Mesendoderm (in vitro differentiated cells): ENCODE measurements around the gene PCNX1.

Experiments used
- DNase-seq: peaks from one replicate; pipeline ENCODE4 v3.0.0; 2013
- H2AK5ac ChIP-seq: 2 replicates; pipeline ENCODE4 v1.6.1; 2013; ENCODE audit warnings: low read length, inconsistent platforms
- H2BK120ac ChIP-seq: 2 replicates; pipeline ENCODE4 v1.6.1; 2013; ENCODE audit warnings: low read depth, mild to moderate bottlenecking, low read length, moderate library complexity, mixed read lengths
- H2BK15ac ChIP-seq: replicated peaks from 2 replicates; pipeline ENCODE4 v1.6.1; 2013; ENCODE audit warnings: low read depth, mild to moderate bottlenecking, moderate library complexity
- H2BK5ac ChIP-seq: 2 replicates; pipeline ENCODE4 v1.6.1; 2013; ENCODE audit warnings: low read length, inconsistent platforms
- H3K18ac ChIP-seq: 2 replicates; pipeline ENCODE4 v1.6.1; 2013; ENCODE audit warnings: mild to moderate bottlenecking, low read length, mixed read lengths
- H3K23ac ChIP-seq: one replicate; pipeline ENCODE4 v1.6.1; 2013; ENCODE audit warnings: low read length
- H3K27ac ChIP-seq: 2 replicates; pipeline ENCODE4 v1.5.1; 2013; ENCODE audit warnings: low read depth, mild to moderate bottlenecking, inconsistent platforms, low read length, moderate library complexity
- H3K27me3 ChIP-seq: 2 replicates; pipeline ENCODE4 v1.6.1; 2013; ENCODE audit warnings: low read length, control low read depth, mild to moderate bottlenecking, inconsistent platforms; ENCODE audit not compliant: insufficient read depth, poor library complexity
- H3K36me3 ChIP-seq: 2 replicates; pipeline ENCODE4 v1.6.1; 2013; ENCODE audit warnings: low read length, inconsistent platforms; ENCODE audit not compliant: control insufficient read depth, insufficient read depth
- H3K4ac ChIP-seq: one replicate; pipeline ENCODE4 v1.6.1; 2013; ENCODE audit warnings: low read depth, mild to moderate bottlenecking, low read length, moderate library complexity
- H3K4me1 ChIP-seq: 2 replicates; pipeline ENCODE4 v1.6.1; 2013; ENCODE audit warnings: low read depth, low read length, inconsistent platforms; ENCODE audit not compliant: control insufficient read depth
- H3K4me2 ChIP-seq: 2 replicates; pipeline ENCODE4 v1.6.1; 2013; ENCODE audit warnings: low read length
- H3K4me3 ChIP-seq: 2 replicates; pipeline ENCODE4 v1.5.1; 2013; ENCODE audit warnings: mild to moderate bottlenecking, low read length
- H3K56ac ChIP-seq: one replicate; pipeline ENCODE4 v1.6.1; 2013; ENCODE audit warnings: low read length
- H3K79me1 ChIP-seq: 2 replicates; pipeline ENCODE4 v1.6.1; 2013; ENCODE audit warnings: low read length, inconsistent platforms
- H3K79me2 ChIP-seq: 2 replicates; pipeline ENCODE4 v1.6.1; 2013; ENCODE audit warnings: mild to moderate bottlenecking, low read length; ENCODE audit not compliant: control insufficient read depth, insufficient read depth
- H3K9ac ChIP-seq: 2 replicates; pipeline ENCODE4 v1.6.1; 2013; ENCODE audit warnings: low read length, inconsistent platforms
- H4K5ac ChIP-seq: one replicate; pipeline ENCODE4 v1.6.1; 2013; ENCODE audit warnings: low read length
- H4K8ac ChIP-seq: one replicate; pipeline ENCODE4 v1.6.1; 2013; ENCODE audit warnings: low read depth, mild to moderate bottlenecking, control low read depth, low read length, moderate library complexity
- WGBS: extraction: QIAGEN DNeasy Blood & Tissue Kit; methylation state at CpG from one replicate; pipeline ENCODE4 v1.1.7; 2013; ENCODE audit warnings: low lambda C conversion rate, missing lambda C conversion rate; ENCODE audit not compliant: insufficient coverage; ENCODE audit errors: extremely low coverage; 5-methylcytosine and 5-hydroxymethylcytosine counted together

The PCNX1 gene

DNA sequence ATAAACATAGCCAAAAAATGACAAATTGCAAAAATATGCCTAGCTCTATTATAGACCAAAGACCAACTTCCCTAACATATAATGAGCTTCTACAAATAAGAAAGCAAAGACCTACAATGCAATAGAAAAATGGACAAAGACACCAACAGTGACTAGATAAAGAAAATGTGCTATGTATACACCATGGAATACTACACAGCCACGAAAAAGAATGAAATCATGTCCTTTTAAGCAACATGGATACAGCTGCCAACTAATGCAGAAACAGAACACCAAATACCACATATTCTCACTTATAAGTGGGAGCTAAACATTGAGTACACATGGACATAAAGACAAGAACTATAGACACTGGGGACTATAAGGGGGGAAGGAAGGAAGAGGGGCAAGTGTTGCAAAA is 10.9 kb upstream of the PCNX1 start:
- Histone ChIP-seq H3K27me3 (no peaks in the 10 kb centered on the region), H3K4me3 (no peak overlapping the region), H4K8ac (no peak overlapping the region), H3K4me2 (no peak overlapping the region), H3K9ac (no peak overlapping the region), H3K4ac (no peak overlapping the region), H3K23ac (no peak overlapping the region), H3K79me1 (no peaks in the 10 kb centered on the region), H3K18ac (no peak overlapping the region), H2BK5ac (no peak overlapping the region), H3K36me3 (no peaks in the 10 kb centered on the region), H3K27ac (no peak overlapping the region), H2AK5ac (no peak overlapping the region), H3K56ac (no peak overlapping the region), H3K79me2 (no peaks in the 10 kb centered on the region), H2BK120ac (no peak overlapping the region), H4K5ac (no peak overlapping the region), H3K4me1 (no peaks in the 10 kb centered on the region), H2BK15ac (no peak overlapping the region)
- WGBS, result no CpG with 5 or more reads among the region's 1 CpG
- no peak for DNase-seq

DNA sequence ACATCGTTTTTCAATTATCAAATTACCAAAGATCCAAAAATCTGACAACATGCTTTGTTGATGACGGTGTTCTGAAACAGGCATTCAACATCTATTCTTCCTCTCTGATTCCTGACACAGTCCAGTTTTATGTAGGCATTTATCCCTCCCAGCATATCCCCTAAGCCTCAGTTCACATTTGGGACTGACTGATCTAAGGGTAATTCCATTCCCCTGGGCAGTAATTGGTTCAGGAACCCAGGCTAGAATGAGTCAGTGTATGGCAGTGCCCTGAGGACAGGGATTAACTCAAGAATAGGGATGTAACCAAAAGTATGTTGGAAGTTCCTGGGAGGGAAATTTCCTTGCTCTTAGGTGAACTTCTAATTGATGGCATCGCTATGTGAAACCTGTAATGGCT is 10.3 kb upstream of the PCNX1 start:
- no peak overlapping the region for H4K8ac ChIP-seq
- DNase-seq, result peak; percentile 33
- no peaks in the 10 kb centered on the region for H3K27me3 ChIP-seq
- H2BK120ac ChIP-seq, result no peak overlapping the region
- no peak overlapping the region for H3K56ac ChIP-seq
- WGBS, result no CpG with 5 or more reads among the region's 3 CpGs
- H3K4me2 ChIP-seq, result no peak overlapping the region
- no peak overlapping the region for H3K4ac ChIP-seq
- no peak overlapping the region for H3K9ac ChIP-seq
- H3K4me3 ChIP-seq, result no peak overlapping the region
- H3K4me1 ChIP-seq, result no peaks in the 10 kb centered on the region
- no peak overlapping the region for H2BK5ac ChIP-seq
- no peak overlapping the region for H2BK15ac ChIP-seq
- no peaks in the 10 kb centered on the region for H3K79me1 ChIP-seq
- no peak overlapping the region for H3K18ac ChIP-seq
- H2AK5ac ChIP-seq, result no peak overlapping the region
- H3K79me2 ChIP-seq, result no peaks in the 10 kb centered on the region
- H3K27ac ChIP-seq, result no peak overlapping the region
- H4K5ac ChIP-seq, result no peak overlapping the region
- H3K23ac ChIP-seq, result no peak overlapping the region
- H3K36me3 ChIP-seq, result no peaks in the 10 kb centered on the region

DNA sequence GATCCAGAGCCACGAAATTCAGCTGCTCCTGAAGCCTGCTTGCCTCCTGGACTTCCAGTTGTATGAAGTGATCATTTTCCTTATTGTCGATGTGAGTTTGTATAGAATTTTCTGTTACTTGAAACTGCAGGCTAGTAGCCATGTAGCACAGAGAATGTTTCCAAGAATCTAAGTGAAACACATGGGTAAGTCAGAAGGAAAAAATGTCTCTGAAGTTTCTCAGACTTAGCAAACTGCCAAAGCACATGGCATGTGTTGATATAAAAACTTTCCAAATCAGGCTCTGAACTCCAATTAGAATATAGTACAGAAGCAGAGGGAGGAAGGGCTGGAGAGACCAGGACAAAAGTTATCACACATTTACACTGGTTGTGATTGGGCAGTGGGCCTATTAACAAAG is 9.8 kb upstream of the PCNX1 start:
- Histone ChIP-seq H3K9ac (no peak overlapping the region), H2BK15ac (no peak overlapping the region), H3K18ac (no peak overlapping the region), H3K4me2 (no peak overlapping the region), H3K4me3 (no peak overlapping the region), H3K79me1 (no peaks in the 10 kb centered on the region), H3K56ac (no peak overlapping the region), H3K4ac (no peak overlapping the region), H3K36me3 (no peaks in the 10 kb centered on the region), H3K79me2 (no peaks in the 10 kb centered on the region), H2AK5ac (no peak overlapping the region), H3K27me3 (no peaks in the 10 kb centered on the region), H3K23ac (no peak overlapping the region), H4K8ac (no peak overlapping the region), H2BK5ac (no peak overlapping the region), H4K5ac (no peak overlapping the region), H2BK120ac (no peak overlapping the region), H3K27ac (no peak overlapping the region), H3K4me1 (no peaks in the 10 kb centered on the region)
- DNase-seq, result no peak
- no CpG with 5 or more reads among the region's 2 CpGs for WGBS

DNA sequence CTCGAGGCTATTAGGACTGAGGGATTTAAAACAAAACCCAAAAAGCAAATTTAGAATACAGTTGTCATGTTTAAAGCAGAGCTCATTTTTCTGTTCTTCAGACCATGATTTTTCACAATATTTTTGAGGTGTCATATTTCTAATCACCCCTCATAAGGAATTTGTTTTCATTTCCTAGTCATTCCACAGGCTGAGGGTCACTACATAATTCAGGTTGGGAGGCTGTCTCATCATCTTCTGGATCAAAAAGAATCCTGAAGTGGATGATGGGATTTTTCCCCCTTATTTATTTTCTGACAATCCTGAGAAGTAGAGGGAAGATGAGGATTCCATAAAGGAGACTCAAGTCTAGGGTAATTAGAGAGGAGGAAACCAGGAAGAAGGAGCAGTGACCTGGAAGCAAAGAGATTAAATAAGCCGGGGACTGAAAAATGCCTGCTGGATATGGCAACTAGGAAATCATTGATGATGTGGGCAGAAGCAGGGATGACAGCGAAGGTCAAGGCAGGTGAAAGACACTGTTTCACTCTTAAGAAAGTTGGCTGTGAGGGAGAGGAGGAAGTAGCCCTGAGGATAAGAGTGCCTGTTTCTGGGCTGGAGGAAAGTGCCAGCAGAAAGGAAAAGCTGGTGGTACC is 9.0 kb upstream of the PCNX1 start:
- no peak overlapping the region for H4K8ac ChIP-seq
- H3K4me1 ChIP-seq, result no peaks in the 10 kb centered on the region
- no CpG with 5 or more reads among the region's 3 CpGs for WGBS
- no peaks in the 10 kb centered on the region for H3K36me3 ChIP-seq
- H3K18ac ChIP-seq, result no peak overlapping the region
- no peak overlapping the region for H2BK5ac ChIP-seq
- no peak overlapping the region for H4K5ac ChIP-seq
- H2BK15ac ChIP-seq, result no peak overlapping the region
- H2BK120ac ChIP-seq, result no peak overlapping the region
- no peak overlapping the region for H3K4ac ChIP-seq
- no peaks in the 10 kb centered on the region for H3K79me1 ChIP-seq
- H2AK5ac ChIP-seq, result no peak overlapping the region
- H3K79me2 ChIP-seq, result no peaks in the 10 kb centered on the region
- no peak overlapping the region for H3K4me3 ChIP-seq
- no peak overlapping the region for H3K4me2 ChIP-seq
- no peak for DNase-seq
- no peaks in the 10 kb centered on the region for H3K27me3 ChIP-seq
- H3K27ac ChIP-seq, result no peak overlapping the region
- H3K9ac ChIP-seq, result no peak overlapping the region
- H3K56ac ChIP-seq, result no peak overlapping the region
- no peak overlapping the region for H3K23ac ChIP-seq

DNA sequence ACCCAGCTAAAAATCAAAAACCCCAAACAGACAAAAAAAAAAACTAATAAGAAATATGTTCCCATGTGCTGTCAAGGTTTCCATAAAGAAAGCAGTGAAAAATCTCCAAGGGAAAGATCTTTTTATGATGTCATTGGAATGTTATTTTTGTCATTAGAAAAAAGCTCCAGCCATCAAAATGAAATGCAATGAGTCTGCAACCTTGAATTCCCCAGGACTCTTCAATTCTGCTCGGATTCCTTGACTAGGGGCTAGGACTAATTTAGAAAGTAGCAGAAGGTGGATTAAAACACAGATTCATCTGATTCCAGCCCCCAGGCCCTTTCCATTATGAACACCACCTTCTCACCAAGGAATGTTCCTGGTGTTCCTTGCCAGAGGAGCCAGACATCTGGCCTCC is 6.0 kb upstream of the PCNX1 start:
- Histone ChIP-seq H3K56ac (no peak overlapping the region), H3K79me2 (no peaks in the 10 kb centered on the region), H4K8ac (no peak overlapping the region), H3K18ac (no peak overlapping the region), H2BK15ac (no peak overlapping the region), H2AK5ac (no peak overlapping the region), H3K4ac (no peak overlapping the region), H3K79me1 (no peaks in the 10 kb centered on the region), H3K4me2 (no peak overlapping the region), H3K4me1 (no peaks in the 10 kb centered on the region), H2BK120ac (no peak overlapping the region), H4K5ac (no peak overlapping the region), H3K27me3 (no peaks in the 10 kb centered on the region), H3K23ac (no peak overlapping the region), H3K4me3 (no peak overlapping the region), H3K27ac (no peak overlapping the region), H3K36me3 (no peaks in the 10 kb centered on the region), H3K9ac (no peak overlapping the region), H2BK5ac (no peak overlapping the region)
- DNase-seq, result peak; percentile 56
- WGBS, result no CpG with 5 or more reads among the region's 1 CpG

DNA sequence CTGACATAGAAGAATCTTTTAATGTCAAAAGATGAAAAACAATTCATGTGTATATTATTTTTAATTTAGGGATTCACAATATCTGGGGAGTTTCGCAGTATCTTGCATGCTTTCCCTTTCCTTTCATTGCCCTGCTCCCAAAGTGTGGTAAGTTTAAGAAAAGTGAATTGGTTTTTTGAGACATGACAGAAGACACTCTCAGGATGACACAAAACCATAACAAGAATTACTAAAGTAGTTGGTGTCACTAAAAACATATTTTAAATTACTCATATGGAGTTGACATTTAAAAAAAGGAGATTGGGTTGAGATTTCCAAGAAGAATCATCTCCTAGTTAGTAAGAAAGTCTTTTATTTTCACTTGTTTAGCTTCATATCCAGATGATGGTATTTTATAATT is 5.1 kb upstream of the PCNX1 start:
- no peak overlapping the region for H2BK120ac ChIP-seq
- no peaks in the 10 kb centered on the region for H3K36me3 ChIP-seq
- H3K18ac ChIP-seq, result no peak overlapping the region
- no CpG with 5 or more reads among the region's 1 CpG for WGBS
- H2BK15ac ChIP-seq, result no peak overlapping the region
- no peak overlapping the region for H3K4ac ChIP-seq
- no peak overlapping the region for H3K4me3 ChIP-seq
- H3K27me3 ChIP-seq, result no peaks in the 10 kb centered on the region
- no peaks in the 10 kb centered on the region for H3K79me1 ChIP-seq
- no peak overlapping the region for H3K27ac ChIP-seq
- no peak overlapping the region for H3K4me2 ChIP-seq
- no peak overlapping the region for H3K23ac ChIP-seq
- H4K8ac ChIP-seq, result no peak overlapping the region
- no peak overlapping the region for H3K9ac ChIP-seq
- no peak overlapping the region for H2AK5ac ChIP-seq
- no peaks in the 10 kb centered on the region for H3K4me1 ChIP-seq
- no peak overlapping the region for H3K56ac ChIP-seq
- DNase-seq, result no peak
- no peak overlapping the region for H4K5ac ChIP-seq
- no peak overlapping the region for H2BK5ac ChIP-seq
- H3K79me2 ChIP-seq, result no peaks in the 10 kb centered on the region
